Activated CD8-positive, alpha-beta T cell treated with anti-CD3 and anti-CD28 coated beads for 36 hours (primary cell): ENCODE results near the gene XPR1. TPM values are rescaled to one million over a fixed set of nuclear protein-coding genes. Genes with fewer than 3 reads are reported as not detected.
"Not testable (repeated sequence)": the region's sequence is repeated elsewhere in the genome, so short reads cannot be mapped to it uniquely, and the experiment has no call there.

Experiments used
- ATAC-seq: fragments of 200-7000 bp; cut with Tn5 transposase; one replicate; pipeline ENCODE4 v1.10.0; 2021; ENCODE audit warnings: mild to moderate bottlenecking, moderate library complexity
- CTCF ChIA-PET: fragments of 350-600 bp; sonication (Branson Sonifier 250); formaldehyde crosslinking; loops from one replicate; lab custom pipeline; 2021; ENCODE audit warnings: antibody characterized with exemption; lab: Charles Lee
- POLR2A ChIA-PET: fragments of 350-600 bp; sonication (Branson Sonifier 250); formaldehyde crosslinking; loops from one replicate; lab custom pipeline; 2021; ENCODE audit warnings: antibody characterized with exemption; lab: Charles Lee
- DNase-seq: peaks from one replicate; pipeline ENCODE4 v3.0.0-alpha.2; 2020
- H3K27ac Mint-ChIP-seq: one replicate; pipeline ENCODE4 v1.8.0; 2021; ENCODE audit warnings: mild to moderate bottlenecking, mixed read lengths
- H3K27me3 Mint-ChIP-seq: one replicate; pipeline ENCODE4 v1.8.0; 2021; ENCODE audit warnings: mixed read lengths
- H3K36me3 Mint-ChIP-seq: one replicate; pipeline ENCODE4 v1.8.0; 2021; ENCODE audit warnings: low read depth, mixed read lengths
- H3K4me1 Mint-ChIP-seq: one replicate; pipeline ENCODE4 v1.8.0; 2021; ENCODE audit warnings: low read depth, mixed read lengths
- H3K4me3 Mint-ChIP-seq: one replicate; pipeline ENCODE4 v1.8.0; 2021; ENCODE audit warnings: mild to moderate bottlenecking, moderate library complexity, mixed read lengths
- H3K9me3 Mint-ChIP-seq: one replicate; pipeline ENCODE4 v1.8.0; 2021; ENCODE audit warnings: mixed read lengths
- CTCF ChIP-seq: fragments of 200-600 bp; IDR thresholded peaks from one replicate; pipeline ENCODE4 v1.8.0; 2022; ENCODE audit warnings: antibody characterized with exemption, mild to moderate bottlenecking
- intact Hi-C: fragments of 100-400 bp; cut with micrococcal nuclease; formaldehyde crosslinking; loops from one replicate; pipeline ENCODE4 v1.10.0; 2022
- total RNA-seq, 2 experiments: library from RNA; stranded (reverse); gene quantifications; one replicate each; pipeline ENCODE4 v1.2.3, GENCODE V29; 2021

XPR1 gene
- total RNA-seq, 2 experiments from 2014 or later = 12.8 to 14.4 TPM

- TF ChIP-seq CTCF = no peak
- no peaks in the 10 kb centered on the region for H3K27me3 Mint-ChIP-seq
- H3K36me3 Mint-ChIP-seq = peaks cover 25% of the 10 kb centered on the region
- POLR2A ChIA-PET = interaction anchor here (0.6 kb wide), 2 partner anchors 52 to 369 kb away, joined by 3 read pairs; no protein-coding TSS in a partner anchor
- CTCF ChIA-PET = no interaction called here
- peaks cover 34% of the 10 kb centered on the region for H3K9me3 Mint-ChIP-seq
- no peak overlapping the region for H3K4me3 Mint-ChIP-seq
- no peak for DNase-seq
- H3K27ac Mint-ChIP-seq = no peak overlapping the region
- no peak for ATAC-seq
- intact Hi-C loops = no loop called here
- H3K4me1 Mint-ChIP-seq = peaks cover 17% of the 10 kb centered on the region
Observed at GRCh38 chr1:180693564-180694244, 61.9 kb downstream of the XPR1 start.

- Mint-ChIP-seq H3K9me3 (peaks cover 36% of the 10 kb centered on the region), H3K4me1 (peaks cover 17% of the 10 kb centered on the region), H3K27me3 (no peaks in the 10 kb centered on the region), H3K36me3 (peaks cover 27% of the 10 kb centered on the region), H3K4me3 (no peak overlapping the region), H3K27ac (no peak overlapping the region)
- TF ChIP-seq CTCF = no peak
- ATAC-seq (no peak), DNase-seq (no peak)
- POLR2A ChIA-PET = no interaction called here
- intact Hi-C loops = no loop called here
- CTCF ChIA-PET = no interaction called here
Observed at GRCh38 chr1:180695282-180695681, 63.5 kb downstream of the XPR1 start.

DNA sequence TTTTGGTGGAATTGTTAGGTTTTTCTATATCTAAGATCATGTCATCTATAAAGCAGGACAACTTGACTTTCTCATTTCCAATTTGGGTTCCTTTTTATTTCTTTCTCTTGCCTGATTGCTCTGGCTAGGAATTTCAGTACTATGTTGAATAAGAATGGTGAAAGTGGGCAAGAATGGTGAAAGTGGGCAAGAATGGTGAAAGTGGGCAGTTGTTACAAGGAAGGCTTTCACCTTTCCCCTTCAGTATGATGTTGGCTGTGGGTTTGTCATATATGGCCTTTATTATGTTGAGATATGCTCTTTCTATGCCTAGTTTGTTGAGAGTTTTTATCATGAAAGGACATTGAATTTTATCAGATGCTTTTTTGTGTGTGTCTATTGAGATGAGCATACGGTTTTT, 64.5 kb downstream of the XPR1 start:
- intact Hi-C loops = no loop called here
- ChIA-PET POLR2A (no interaction called here), CTCF (no interaction called here)
- DNase-seq = no peak
- TF ChIP-seq CTCF = no peak
- no peaks in the 10 kb centered on the region for H3K27me3 Mint-ChIP-seq
- no peak overlapping the region for H3K27ac Mint-ChIP-seq
- H3K36me3 Mint-ChIP-seq = peaks cover 27% of the 10 kb centered on the region
- peaks cover 36% of the 10 kb centered on the region for H3K9me3 Mint-ChIP-seq
- H3K4me3 Mint-ChIP-seq = no peak overlapping the region
- H3K4me1 Mint-ChIP-seq = peaks cover 17% of the 10 kb centered on the region
- no peak for ATAC-seq

DNA sequence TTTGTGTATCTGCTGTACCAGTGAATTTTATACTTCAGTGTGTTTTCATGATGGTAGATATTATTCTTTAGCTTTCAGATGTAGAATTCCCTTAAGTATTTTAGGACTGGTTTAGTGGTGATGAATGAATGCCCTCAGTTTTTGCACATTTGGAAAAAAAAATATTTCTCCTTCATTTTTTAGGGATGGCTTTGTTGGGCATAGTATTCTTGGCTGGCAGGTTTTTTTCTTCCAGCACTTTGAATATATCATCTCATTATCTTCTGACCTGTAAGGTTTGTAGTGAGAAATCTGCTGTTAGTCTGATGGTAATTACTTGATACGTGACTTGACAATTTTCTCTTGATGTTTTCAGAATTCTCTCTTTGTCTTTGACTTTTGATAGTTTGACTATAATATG, 66.8 kb downstream of the XPR1 start:
- H3K36me3 Mint-ChIP-seq = peaks cover 33% of the 10 kb centered on the region

GRCh38 chr1:180702376-180702775, 70.6 kb downstream of the XPR1 start:
- H3K4me3 Mint-ChIP-seq, H3K27ac Mint-ChIP-seq, H3K4me1 Mint-ChIP-seq, H3K27me3 Mint-ChIP-seq, ATAC-seq, DNase-seq, POLR2A ChIA-PET, intact Hi-C loops: not testable (repeated sequence)
- CTCF ChIA-PET = interaction anchor here (0.6 kb wide), 1 partner anchor 137 kb away, joined by 3 read pairs; no protein-coding TSS in a partner anchor
- H3K36me3 Mint-ChIP-seq = peaks cover 22% of the 10 kb centered on the region
- H3K9me3 Mint-ChIP-seq = peaks cover 24% of the 10 kb centered on the region

More for the DNA sequence above, 66.8 kb downstream of the XPR1 start:
- no peak for ATAC-seq
- intact Hi-C loops = no loop called here
- no peak for TF ChIP-seq CTCF
- POLR2A ChIA-PET = no interaction called here
- H3K4me3 Mint-ChIP-seq = no peak overlapping the region
- CTCF ChIA-PET = no interaction called here
- DNase-seq = no peak
- H3K4me1 Mint-ChIP-seq = peaks cover under 1% of the 10 kb centered on the region
- no peak overlapping the region for H3K27ac Mint-ChIP-seq
- peaks cover 45% of the 10 kb centered on the region for H3K9me3 Mint-ChIP-seq
- no peaks in the 10 kb centered on the region for H3K27me3 Mint-ChIP-seq

DNA sequence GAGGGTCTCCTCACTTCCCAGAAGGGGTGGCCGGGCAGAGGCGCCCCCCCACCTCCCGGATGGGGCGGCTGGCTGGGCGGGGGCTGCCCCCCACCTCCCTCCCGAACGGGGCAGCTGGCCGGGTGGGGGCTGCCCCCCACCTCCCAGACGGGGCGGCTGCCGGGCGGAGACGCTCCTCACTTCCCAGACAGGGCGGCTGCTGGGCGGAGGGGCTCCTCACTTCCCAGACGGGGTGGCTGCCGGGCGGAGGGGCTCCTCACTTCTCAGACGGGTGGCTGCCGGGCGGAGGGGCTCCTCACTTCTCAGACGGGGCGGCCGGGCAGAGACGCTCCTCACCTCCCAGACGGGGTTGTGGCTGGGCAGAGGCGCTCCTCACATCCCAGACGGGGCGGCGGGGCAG, 78.9 kb downstream of the XPR1 start:
- DNase-seq, H3K4me3 Mint-ChIP-seq, POLR2A ChIA-PET, H3K27me3 Mint-ChIP-seq, intact Hi-C loops, ATAC-seq, H3K27ac Mint-ChIP-seq, CTCF ChIA-PET, H3K4me1 Mint-ChIP-seq, H3K9me3 Mint-ChIP-seq: not testable (repeated sequence)
- H3K36me3 Mint-ChIP-seq = peaks cover 14% of the 10 kb centered on the region

DNA sequence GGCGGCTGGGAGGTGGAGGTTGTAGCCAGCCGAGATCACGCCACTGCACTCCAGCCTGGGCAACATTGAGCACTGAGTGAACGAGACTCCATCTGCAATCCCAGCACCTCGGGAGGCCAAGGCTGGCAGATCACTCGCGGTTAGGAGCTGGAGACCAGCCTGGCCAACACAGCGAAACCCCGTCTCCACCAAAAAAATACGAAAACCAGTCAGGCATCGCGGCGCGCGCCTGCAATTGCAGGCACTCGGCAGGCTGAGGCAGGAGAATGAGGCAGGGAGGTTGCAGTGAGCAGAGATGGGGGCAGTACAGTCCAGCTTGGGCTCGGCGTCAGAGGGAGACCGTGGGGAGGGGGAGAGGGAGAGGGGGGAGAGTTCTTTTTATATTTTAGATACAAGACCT, 79.4 kb downstream of the XPR1 start:
- H3K27me3 Mint-ChIP-seq, H3K4me3 Mint-ChIP-seq, H3K27ac Mint-ChIP-seq, H3K4me1 Mint-ChIP-seq, intact Hi-C loops, CTCF ChIA-PET, H3K9me3 Mint-ChIP-seq, DNase-seq, POLR2A ChIA-PET, ATAC-seq: not testable (repeated sequence)
- H3K36me3 Mint-ChIP-seq = peaks cover 13% of the 10 kb centered on the region
